ENCODE measurements around the gene NQO2.
A peak's percentile ranks its signal among the peaks of the same experiment; 100 is the strongest.
"Not testable (repeated sequence)": the region's sequence is repeated elsewhere in the genome, so short reads cannot be mapped to it uniquely, and the experiment has no call there.

NQO2 gene

GRCh38 chr6:3013901-3014674 lies 14.4 kb downstream of the NQO2 start:
- no peak for DNase-seq (ENCODE audit: low read depth)

GRCh38 chr6:3014675-3015066 lies 15.0 kb downstream of the NQO2 start:
- DNase-seq (ENCODE audit: low read depth) = no peak

DNA sequence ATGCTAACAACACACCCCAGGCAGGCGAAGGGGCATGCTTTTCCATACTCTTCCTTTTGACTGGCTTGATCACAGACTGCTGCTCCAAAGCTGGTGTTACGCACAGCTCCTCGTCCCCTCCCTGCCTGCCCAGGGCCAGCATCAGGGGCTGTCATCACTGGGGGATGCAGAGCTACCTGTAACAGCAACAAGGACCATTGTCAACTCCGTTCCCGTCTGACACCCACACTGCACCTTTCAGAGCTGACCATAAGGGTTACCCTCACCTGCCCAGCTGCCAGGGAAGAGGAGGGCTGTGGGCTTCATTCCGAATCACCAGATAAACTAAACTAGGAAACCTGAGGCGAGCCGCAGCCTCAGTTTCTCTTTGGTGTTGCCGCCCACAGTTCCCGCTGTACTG lies 15.4 kb downstream of the NQO2 start:
- DNase-seq (ENCODE audit: low read depth) = no peak

GRCh38 chr6:3016473-3017280 lies 17.0 kb downstream of the NQO2 start:
- no peak for DNase-seq (ENCODE audit: low read depth)

DNA sequence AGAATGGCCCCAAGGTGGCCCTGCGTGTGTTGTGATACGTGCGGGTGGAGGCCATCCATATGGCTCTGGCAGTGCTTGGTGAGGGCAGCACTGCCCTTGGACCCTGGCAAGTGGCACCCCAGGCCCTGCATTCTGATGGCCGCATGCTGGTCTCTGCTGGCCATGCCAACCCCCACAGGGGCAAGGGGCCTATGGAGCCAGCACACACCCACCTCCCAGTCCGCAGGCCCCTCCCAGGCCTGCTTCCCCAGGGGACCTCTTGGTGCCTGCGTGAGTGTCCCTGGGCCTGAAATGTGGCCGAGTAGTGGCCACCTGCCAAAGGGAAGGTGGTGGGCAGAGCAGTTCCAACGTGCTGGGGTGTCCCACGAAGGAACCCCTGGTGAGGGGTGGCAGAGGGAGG lies 17.6 kb downstream of the NQO2 start:
- no peak for DNase-seq (ENCODE audit: low read depth)

- no peak for DNase-seq (ENCODE audit: low read depth)
These were observed 19.4 kb downstream of the NQO2 start for GRCh38 chr6:3019065-3019464.

- no peak for DNase-seq (ENCODE audit: low read depth)
These were observed 20.1 kb downstream of the NQO2 start for GRCh38 chr6:3019749-3020320.

DNA sequence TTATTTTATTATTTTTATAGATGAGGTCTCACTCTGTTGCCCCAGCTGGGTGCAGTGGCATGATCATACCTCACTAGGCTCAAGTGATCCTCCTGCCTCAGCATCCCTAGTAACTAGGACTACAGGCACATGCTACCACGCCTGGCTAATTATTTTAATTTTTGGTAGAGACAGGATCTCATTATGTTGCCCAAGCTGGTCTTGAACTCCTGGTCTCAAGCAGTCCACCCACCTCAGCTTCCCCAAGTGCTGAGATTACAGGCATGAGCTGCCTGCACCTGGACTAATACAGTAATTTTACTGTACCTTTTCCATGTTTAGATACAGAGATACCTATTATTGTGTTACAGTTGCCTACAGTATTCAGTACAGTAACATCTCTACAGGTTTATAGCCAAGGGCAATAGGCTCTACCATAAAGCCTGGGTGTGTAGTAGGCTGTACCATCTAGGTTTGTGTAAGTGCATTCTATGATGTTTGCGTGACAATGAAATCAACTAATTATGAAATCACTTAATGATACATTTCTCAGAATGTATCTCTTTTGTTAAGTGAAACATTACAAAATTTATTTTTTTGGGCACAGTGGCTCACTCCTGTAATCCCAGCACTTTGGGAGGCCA lies 21.4 kb downstream of the NQO2 start:
- not testable (repeated sequence) for DNase-seq (ENCODE audit: low read depth)

DNA sequence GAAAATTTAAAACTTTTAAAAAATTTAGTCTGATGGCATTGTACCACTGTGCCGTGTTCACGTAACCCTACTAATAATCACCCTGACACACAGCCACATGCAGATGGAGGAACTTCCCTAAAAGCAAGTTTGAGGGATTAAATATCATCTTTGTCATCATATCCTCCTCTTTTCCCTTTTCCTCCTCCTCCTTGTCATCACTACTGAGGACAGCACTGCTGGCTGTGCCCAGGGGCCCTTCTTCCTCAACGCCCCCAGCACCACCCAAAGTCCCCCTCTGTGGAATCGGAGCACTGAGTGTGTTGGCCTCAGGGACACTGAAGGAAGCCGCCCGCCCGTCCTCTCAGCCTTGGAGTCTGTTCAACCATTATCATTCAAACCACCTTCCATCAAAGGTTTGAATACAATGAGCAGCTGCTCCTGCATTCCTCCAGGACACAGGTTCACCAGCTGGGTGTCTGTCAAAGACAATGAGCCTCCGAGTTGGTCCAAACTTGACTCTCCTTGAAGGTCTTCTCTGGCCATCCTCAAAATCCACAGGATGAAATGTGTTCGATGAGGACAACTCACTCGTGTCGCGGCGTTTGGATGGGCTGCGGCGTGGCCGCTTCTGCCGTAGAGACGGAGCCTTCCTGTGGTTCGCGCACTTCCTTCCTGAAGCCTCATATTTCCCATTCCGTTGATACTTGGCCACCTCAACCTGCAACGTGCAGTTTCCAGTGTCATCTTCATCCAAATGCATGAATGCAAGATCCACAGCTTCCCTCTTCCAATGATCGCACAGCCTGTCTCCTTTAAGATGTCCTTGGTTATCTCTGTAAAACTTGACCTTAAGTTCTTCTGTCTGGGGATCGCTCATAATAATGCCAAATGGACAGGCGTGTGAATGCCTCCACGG lies 23.3 kb downstream of the NQO2 start:
- DNase-seq (ENCODE audit: low read depth) = peak; percentile 9

- DNase-seq (ENCODE audit: low read depth) = peak; percentile 81
These were observed 24.2 kb downstream of the NQO2 start for GRCh38 chr6:3023663-3024483.

GRCh38 chr6:3026791-3027626 lies 27.3 kb downstream of the NQO2 start:
- DNase-seq (ENCODE audit: low read depth) = peak; percentile 5

- not testable (repeated sequence) for DNase-seq (ENCODE audit: low read depth)
These were observed 28.5 kb downstream of the NQO2 start for GRCh38 chr6:3028156-3028555.

DNA sequence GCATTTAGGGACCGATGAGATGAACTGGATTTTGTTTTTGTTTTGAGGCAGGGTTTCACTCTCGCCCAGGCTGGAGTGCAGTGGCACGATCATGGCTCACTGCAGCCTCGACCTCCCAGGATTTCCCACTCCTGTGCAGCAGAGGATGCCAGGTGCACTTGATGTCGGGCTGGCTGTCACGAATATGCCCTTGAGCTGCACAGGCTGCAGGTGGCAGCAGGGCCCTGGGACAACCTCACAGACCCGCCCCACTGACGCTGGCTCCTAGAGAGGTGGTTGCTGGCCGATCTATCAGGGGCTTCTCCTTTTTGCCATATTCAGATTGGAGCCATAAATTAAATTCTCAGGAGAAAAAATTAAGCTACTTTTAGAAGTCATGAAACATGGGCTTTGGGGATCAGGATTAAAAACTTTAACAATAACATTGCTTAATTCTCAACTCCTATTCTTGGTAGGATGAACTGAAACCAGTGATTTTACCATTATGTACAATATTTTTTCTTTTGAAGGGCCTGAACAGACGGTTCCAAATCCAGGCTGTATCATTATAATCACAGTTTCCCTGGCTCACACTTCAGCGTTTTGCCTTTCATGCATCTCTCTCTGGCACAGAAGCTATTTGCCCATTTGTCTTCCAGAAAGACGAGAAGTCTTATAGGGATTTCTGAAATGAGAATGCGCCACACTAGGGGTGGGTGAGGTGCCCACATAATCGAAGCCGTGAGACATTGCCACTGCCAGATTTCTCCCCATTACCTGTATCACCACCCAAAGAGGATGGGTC lies 32.4 kb downstream of the NQO2 start:
- no peak for DNase-seq (ENCODE audit: low read depth)

- DNase-seq (ENCODE audit: low read depth) = no peak
These were observed 33.3 kb downstream of the NQO2 start for GRCh38 chr6:3032986-3033385.

DNA sequence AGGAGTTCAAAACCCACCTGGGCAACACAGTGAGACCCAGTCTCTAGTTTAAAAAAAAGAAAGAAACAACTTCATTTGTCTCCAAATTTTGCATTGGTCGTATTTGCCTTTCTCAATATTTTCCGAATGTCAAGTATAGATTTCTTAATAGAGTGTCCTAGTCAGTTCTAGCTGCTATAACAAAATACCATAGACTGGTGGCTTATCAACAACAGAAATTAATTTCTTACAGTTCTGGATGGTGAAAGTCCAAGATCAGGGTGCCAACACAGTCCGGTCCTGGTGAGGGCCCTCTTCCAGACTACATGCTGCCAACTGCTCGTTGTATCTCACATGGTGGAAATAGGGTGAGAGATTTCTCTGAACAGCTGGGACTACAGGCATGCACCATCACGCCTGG lies 34.0 kb downstream of the NQO2 start:
- DNase-seq (ENCODE audit: low read depth) = no peak

DNA sequence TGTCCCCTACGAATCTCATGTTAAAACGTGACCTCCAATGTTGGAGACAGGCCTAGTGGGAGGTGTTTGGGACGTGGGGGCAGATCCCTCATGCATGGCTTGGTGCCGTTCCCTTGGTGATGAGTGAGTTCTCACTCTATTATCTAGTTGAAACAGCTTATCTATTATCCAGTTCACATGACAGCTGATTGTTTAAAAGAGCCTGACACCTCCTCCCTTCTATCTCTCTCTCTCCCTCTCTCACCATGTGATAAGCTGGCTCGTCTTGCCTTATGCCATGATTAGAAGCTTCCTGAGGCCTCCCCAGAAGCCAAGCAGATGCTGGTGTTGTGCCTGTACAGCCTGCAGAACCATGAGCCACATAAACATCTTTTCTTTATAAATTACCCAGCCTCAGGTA lies 35.7 kb downstream of the NQO2 start:
- no peak for DNase-seq (ENCODE audit: low read depth)

GRCh38 chr6:3036861-3037637 lies 37.4 kb downstream of the NQO2 start:
- DNase-seq (ENCODE audit: low read depth) = no peak

Measured in stimulated activated CD8-positive, alpha-beta memory T cell treated with anti-CD3 and anti-CD28 coated beads, Interleukin-12 subunit alpha, Interleukin-12 subunit beta, amount 100 ng/mL, for 4 hours (primary cell).